ENCODE measurements around the gene HES1.

DNA sequence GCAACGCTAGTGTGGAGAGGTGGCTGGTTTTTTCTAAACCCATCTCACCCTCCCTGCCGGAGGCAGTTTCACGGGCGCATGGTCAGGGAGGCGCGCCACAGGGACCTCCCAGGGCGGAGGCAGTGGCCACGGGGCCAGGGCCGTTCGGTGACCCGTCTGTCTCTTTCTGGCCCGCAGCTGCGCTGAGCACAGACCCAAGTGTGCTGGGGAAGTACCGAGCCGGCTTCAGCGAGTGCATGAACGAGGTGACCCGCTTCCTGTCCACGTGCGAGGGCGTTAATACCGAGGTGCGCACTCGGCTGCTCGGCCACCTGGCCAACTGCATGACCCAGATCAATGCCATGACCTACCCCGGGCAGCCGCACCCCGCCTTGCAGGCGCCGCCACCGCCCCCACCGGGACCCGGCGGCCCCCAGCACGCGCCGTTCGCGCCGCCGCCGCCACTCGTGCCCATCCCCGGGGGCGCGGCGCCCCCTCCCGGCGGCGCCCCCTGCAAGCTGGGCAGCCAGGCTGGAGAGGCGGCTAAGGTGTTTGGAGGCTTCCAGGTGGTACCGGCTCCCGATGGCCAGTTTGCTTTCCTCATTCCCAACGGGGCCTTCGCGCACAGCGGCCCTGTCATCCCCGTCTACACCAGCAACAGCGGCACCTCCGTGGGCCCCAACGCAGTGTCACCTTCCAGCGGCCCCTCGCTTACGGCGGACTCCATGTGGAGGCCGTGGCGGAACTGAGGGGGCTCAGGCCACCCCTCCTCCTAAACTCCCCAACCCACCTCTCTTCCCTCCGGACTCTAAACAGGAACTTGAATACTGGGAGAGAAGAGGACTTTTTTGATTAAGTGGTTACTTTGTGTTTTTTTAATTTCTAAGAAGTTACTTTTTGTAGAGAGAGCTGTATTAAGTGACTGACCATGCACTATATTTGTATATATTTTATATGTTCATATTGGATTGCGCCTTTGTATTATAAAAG, 1.8 kb downstream of the HES1 start:
- TF ChIP-seq MAFK (IDR thresholded peaks at IDR 0.05; ENCODE audit: low read length) (no peak), JUND (IDR thresholded peaks at IDR 0.05; ENCODE audit: borderline replicate concordance, low read depth, low read length) (no peak), JUND (tag; IDR thresholded peaks at IDR 0.05; ENCODE audit: borderline replicate concordance, low read depth, low read length) (no peak), MED1 (CRISPR knock-in tag; IDR thresholded peaks at IDR 0.05; ENCODE audit: borderline replicate concordance) (no peak), EWSR1 (IDR thresholded peaks at IDR 0.05; ENCODE audit: borderline replicate concordance, low read depth, partially characterized antibody) (no peak), ARNT (IDR thresholded peaks at IDR 0.05) (no peak), SP1 (CRISPR knock-in tag; IDR thresholded peaks at IDR 0.05) (no peak; the same call in 1 of the 2 replicates), SIX5 (IDR thresholded peaks at IDR 0.05; ENCODE audit: borderline replicate concordance in 1 of 2, insufficient read depth in 1 of 2, low read depth in 1 of 2, low read length in 2 of 2) (no peak), HDAC6 (IDR thresholded peaks at IDR 0.05; ENCODE audit: low read depth, low read length) (no peak), SMAD1 (IDR thresholded peaks at IDR 0.05; ENCODE audit: low read depth, low read length, partially characterized antibody) (peak; percentile 42), SNRNP70 (optimal IDR thresholded peaks at IDR 0.05; ENCODE audit: low read depth, low read length) (no peak)
- TF ChIP-seq, protein P1, sequence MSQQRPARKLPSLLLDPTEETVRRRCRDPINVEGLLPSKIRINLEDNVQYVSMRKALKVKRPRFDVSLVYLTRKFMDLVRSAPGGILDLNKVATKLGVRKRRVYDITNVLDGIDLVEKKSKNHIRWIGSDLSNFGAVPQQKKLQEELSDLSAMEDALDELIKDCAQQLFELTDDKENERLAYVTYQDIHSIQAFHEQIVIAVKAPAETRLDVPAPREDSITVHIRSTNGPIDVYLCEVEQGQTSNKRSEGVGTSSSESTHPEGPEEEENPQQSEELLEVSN (IDR thresholded peaks at IDR 0.05; ENCODE audit: borderline replicate concordance in 1 of 2, extremely low read depth in 1 of 2, insufficient read depth in 1 of 2, insufficient read length in 1 of 2, low read depth in 1 of 2, low read length in 1 of 2, poor library complexity in 1 of 2, severe bottlenecking in 1 of 2): peak; percentile 55 to 72
- TF ChIP-seq, protein P2, sequence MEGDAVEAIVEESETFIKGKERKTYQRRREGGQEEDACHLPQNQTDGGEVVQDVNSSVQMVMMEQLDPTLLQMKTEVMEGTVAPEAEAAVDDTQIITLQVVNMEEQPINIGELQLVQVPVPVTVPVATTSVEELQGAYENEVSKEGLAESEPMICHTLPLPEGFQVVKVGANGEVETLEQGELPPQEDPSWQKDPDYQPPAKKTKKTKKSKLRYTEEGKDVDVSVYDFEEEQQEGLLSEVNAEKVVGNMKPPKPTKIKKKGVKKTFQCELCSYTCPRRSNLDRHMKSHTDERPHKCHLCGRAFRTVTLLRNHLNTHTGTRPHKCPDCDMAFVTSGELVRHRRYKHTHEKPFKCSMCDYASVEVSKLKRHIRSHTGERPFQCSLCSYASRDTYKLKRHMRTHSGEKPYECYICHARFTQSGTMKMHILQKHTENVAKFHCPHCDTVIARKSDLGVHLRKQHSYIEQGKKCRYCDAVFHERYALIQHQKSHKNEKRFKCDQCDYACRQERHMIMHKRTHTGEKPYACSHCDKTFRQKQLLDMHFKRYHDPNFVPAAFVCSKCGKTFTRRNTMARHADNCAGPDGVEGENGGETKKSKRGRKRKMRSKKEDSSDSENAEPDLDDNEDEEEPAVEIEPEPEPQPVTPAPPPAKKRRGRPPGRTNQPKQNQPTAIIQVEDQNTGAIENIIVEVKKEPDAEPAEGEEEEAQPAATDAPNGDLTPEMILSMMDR (IDR thresholded peaks at IDR 0.05 in 2 of 3, conservative IDR thresholded peaks at IDR 0.05 in 1 of 3; ENCODE audit: insufficient read depth in 2 of 3, low read depth in 1 of 3, low read length in 3 of 3): peak; percentile 55 to 73 (median 57); a peak in 5 of 6 replicates
- TF ChIP-seq, protein P3, sequence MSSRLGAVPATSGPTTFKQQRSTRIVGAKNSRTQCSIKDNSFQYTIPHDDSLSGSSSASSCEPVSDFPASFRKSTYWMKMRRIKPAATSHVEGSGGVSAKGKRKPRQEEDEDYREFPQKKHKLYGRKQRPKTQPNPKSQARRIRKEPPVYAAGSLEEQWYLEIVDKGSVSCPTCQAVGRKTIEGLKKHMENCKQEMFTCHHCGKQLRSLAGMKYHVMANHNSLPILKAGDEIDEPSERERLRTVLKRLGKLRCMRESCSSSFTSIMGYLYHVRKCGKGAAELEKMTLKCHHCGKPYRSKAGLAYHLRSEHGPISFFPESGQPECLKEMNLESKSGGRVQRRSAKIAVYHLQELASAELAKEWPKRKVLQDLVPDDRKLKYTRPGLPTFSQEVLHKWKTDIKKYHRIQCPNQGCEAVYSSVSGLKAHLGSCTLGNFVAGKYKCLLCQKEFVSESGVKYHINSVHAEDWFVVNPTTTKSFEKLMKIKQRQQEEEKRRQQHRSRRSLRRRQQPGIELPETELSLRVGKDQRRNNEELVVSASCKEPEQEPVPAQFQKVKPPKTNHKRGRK (tag; IDR thresholded peaks at IDR 0.05): no peak
